ENCODE data around the gene PIK3R2. TPM values are rescaled to one million over a fixed set of nuclear protein-coding genes. Genes with fewer than 3 reads are reported as not detected.

PIK3R2 gene
- total and polyA plus RNA-seq, 2 of the 4 experiments (the other 2 are of a cell fraction): 12.2 to 25.1 TPM

DNA sequence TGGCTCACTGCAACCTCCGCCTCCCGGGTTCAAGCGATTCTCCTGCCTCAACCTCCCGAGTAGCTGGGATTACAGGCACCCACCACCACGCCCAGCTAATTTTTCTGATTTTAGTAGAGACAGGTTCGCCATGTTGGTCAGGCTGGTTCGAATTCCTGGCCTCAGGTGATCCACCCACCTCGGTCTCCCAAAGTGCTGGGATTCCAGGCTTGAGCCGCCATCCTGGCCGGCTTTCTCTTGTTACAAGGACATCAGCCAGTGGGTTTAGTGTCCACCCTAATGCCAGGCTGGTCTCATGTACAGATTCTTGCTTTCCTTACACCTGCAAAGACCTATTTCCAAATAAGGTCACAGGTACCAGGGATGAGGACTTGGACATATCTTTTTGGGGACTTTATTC lies 6.8 kb downstream of the PIK3R2 start:
- Histone ChIP-seq H3K4me3 (ENCODE audit: insufficient read depth, low read depth, low read length) (no peak overlapping the region), H3K27ac (ENCODE audit: insufficient read depth, low read length) (no peak overlapping the region), H2BK15ac (ENCODE audit: low read depth, low read length) (no peak overlapping the region), H2AFZ (replicated peaks; ENCODE audit: low read length, poor library complexity) (no peak overlapping the region), H3K56ac (ENCODE audit: extremely low read depth, insufficient read depth, low read length) (no peak overlapping the region), H3K18ac (ENCODE audit: low read depth, low read length) (no peak overlapping the region), H3K9me1 (ENCODE audit: insufficient read depth, low read length) (peaks cover 11% of the 10 kb centered on the region), H2BK120ac (ENCODE audit: low read depth, low read length) (no peak overlapping the region), H3K79me1 (ENCODE audit: low read depth in 1 of 2, low read length in 2 of 2) (peaks cover 11 to 39% of the 10 kb centered on the region in 2 experiments), H2BK20ac (ENCODE audit: low read depth, low read length) (no peak overlapping the region), H4K91ac (ENCODE audit: insufficient read depth, low read depth, low read length) (no peak overlapping the region), H3K4me1 (ENCODE audit: control insufficient read depth, insufficient read depth, low read length) (peaks cover 15% of the 10 kb centered on the region), H2AK5ac (ENCODE audit: low read depth, low read length) (no peak overlapping the region), H4K20me1 (ENCODE audit: insufficient read depth, low read length) (peaks cover 15% of the 10 kb centered on the region), H3K14ac (replicated peaks; ENCODE audit: low read depth, low read length) (no peak overlapping the region), H4K8ac (ENCODE audit: low read depth in 2 of 2, low read length in 2 of 2) (no peak overlapping the region), H3K9ac (ENCODE audit: low read depth, low read length) (no peak overlapping the region), H2AK9ac (replicated peaks; ENCODE audit: low read depth, low read length, poor library complexity) (no peak overlapping the region), H4K5ac (ENCODE audit: low read depth, low read length) (no peak overlapping the region), H3K36me3 (ENCODE audit: control insufficient read depth, insufficient read depth, low read length) (peaks cover 31% of the 10 kb centered on the region), H2BK5ac (ENCODE audit: low read depth, low read length, poor library complexity, severe bottlenecking) (no peak overlapping the region), H3K9me3 (ENCODE audit: control insufficient read depth, insufficient read depth, low read length) (no peaks in the 10 kb centered on the region), H3K27me3 (ENCODE audit: control insufficient read depth, insufficient read depth, low read length) (no peaks in the 10 kb centered on the region), H3K4ac (ENCODE audit: low read depth, low read length) (no peak overlapping the region), H3K23ac (ENCODE audit: low read depth, low read length) (no peak overlapping the region), H3K4me2 (ENCODE audit: low read depth, low read length) (no peak overlapping the region)
- in situ Hi-C loops (cut with MboI; ENCODE audit: low sequenced_read_pairs): no loop called here
- intact Hi-C loops (cut with micrococcal nuclease): loop anchor here (10.0 kb wide), 1 partner anchor 155 kb away; the partner anchor contains the start of gene ARRDC2
- no TSS peak for BruUV-seq (replicated peaks)
- WGBS, 2 experiments (ENCODE audit: extremely low coverage in 2 of 2, insufficient read length in 1 of 2): 100% methylated on average over 3 of the region's 10 CpGs; no CpG with 5 or more reads in 1 of the 2 experiments
- ATAC-seq (ENCODE audit: low read depth) (no peak), DNase-seq (no peak)
- ChIA-PET CTCF (no interaction called here), POLR2A (ENCODE audit: unreplicated experiment) (no interaction called here)
- dilution Hi-C loops (cut with HindIII; ENCODE audit: low sequenced_read_pairs, unreplicated experiment): no loop called here
- TF ChIP-seq NFE2L2 (IDR thresholded peaks at IDR 0.05; ENCODE audit: low read depth, low read length): no peak
- TF ChIP-seq BHLHE40 (IDR thresholded peaks at IDR 0.05; ENCODE audit: low read depth, low read length): no peak
- TF ChIP-seq RAD21 (IDR thresholded peaks at IDR 0.05; ENCODE audit: low read length): no peak
- no peak for TF ChIP-seq POLR2A (IDR thresholded peaks at IDR 0.05; ENCODE audit: low read depth, low read length)
- no peak for TF ChIP-seq CEBPB (IDR thresholded peaks at IDR 0.05; ENCODE audit: low read depth, low read length)
- no peak for TF ChIP-seq FOS (IDR thresholded peaks at IDR 0.05; ENCODE audit: low read depth, low read length)
